DOHH2 (cell line): ENCODE results near the gene MZT2A.
"Not testable (repeated sequence)": the region's sequence is repeated elsewhere in the genome, so short reads cannot be mapped to it uniquely, and the experiment has no call there.

Experiments
- EZH2phosphoT487 ChIP-seq: fragments of 200-600 bp; sonication (generic); IDR thresholded peaks from 2 replicates; pipeline ENCODE4 v1.6.1; 2017; ENCODE audit warnings: borderline replicate concordance, mild to moderate bottlenecking, antibody characterized with exemption, low read length, moderate library complexity, mixed read lengths
- TF ChIP-seq, protein P1 (sequence below): fragments of 200-600 bp; sonication (generic); IDR thresholded peaks from one replicate; pipeline ENCODE4 v1.5.1; 2014; ENCODE audit warnings: antibody characterized with exemption, mild to moderate bottlenecking, low read depth, low read length; ENCODE audit not compliant: poor library complexity, severe bottlenecking

DNA sequence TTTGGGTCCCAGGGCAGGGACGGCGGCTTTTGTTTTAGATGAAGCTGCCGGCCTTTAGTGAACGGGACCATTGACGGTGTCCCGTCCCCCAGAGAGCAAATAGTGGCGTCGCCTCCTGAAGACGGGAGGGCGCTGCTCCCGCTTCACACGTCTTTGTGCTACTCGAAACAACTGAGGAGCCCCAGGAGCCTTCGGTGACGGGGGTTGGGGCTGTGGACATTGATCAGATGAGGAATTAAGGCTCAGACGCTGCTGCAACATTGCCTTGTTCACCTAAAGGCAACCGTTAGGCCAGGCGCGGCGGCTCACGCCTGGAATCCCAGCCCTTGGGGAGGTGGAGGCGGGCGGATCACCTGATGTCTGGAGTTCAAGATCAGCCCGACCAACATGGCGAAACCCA lies 15.8 kb downstream of the MZT2A start:
- TF ChIP-seq, protein P1, sequence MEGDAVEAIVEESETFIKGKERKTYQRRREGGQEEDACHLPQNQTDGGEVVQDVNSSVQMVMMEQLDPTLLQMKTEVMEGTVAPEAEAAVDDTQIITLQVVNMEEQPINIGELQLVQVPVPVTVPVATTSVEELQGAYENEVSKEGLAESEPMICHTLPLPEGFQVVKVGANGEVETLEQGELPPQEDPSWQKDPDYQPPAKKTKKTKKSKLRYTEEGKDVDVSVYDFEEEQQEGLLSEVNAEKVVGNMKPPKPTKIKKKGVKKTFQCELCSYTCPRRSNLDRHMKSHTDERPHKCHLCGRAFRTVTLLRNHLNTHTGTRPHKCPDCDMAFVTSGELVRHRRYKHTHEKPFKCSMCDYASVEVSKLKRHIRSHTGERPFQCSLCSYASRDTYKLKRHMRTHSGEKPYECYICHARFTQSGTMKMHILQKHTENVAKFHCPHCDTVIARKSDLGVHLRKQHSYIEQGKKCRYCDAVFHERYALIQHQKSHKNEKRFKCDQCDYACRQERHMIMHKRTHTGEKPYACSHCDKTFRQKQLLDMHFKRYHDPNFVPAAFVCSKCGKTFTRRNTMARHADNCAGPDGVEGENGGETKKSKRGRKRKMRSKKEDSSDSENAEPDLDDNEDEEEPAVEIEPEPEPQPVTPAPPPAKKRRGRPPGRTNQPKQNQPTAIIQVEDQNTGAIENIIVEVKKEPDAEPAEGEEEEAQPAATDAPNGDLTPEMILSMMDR = not testable (repeated sequence)
- TF ChIP-seq EZH2phosphoT487 = not testable (repeated sequence)
